ENCODE data around the gene ATXN3L.

DNA sequence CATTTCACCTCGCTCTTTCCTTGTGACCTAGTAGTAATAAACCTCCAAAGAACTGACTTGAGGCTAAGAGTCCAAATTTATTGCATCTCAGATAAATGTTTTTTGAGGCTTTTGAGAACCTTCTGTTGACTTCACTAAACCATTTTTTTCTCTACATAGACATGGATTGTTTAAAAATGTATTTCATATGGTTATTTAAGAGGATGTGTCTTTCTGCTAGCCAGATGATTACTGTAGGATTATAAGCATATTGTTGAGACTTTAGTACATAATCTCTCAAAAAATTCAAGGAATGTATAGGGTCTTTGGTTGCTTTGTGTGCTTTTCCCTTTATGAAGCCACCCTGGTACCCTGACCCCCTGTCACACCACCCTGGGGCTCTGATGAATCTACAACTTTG lies 44.8 kb downstream of the ATXN3L start:
- TF ChIP-seq, protein P1, sequence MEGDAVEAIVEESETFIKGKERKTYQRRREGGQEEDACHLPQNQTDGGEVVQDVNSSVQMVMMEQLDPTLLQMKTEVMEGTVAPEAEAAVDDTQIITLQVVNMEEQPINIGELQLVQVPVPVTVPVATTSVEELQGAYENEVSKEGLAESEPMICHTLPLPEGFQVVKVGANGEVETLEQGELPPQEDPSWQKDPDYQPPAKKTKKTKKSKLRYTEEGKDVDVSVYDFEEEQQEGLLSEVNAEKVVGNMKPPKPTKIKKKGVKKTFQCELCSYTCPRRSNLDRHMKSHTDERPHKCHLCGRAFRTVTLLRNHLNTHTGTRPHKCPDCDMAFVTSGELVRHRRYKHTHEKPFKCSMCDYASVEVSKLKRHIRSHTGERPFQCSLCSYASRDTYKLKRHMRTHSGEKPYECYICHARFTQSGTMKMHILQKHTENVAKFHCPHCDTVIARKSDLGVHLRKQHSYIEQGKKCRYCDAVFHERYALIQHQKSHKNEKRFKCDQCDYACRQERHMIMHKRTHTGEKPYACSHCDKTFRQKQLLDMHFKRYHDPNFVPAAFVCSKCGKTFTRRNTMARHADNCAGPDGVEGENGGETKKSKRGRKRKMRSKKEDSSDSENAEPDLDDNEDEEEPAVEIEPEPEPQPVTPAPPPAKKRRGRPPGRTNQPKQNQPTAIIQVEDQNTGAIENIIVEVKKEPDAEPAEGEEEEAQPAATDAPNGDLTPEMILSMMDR (IDR thresholded peaks at IDR 0.05): no peak
- TF ChIP-seq TAF1 (IDR thresholded peaks at IDR 0.05; ENCODE audit: borderline replicate concordance, low read depth, low read length): no peak
- no peak for TF ChIP-seq SIN3A (IDR thresholded peaks at IDR 0.05; ENCODE audit: borderline replicate concordance, low read depth, low read length)
- TF ChIP-seq, protein P2, sequence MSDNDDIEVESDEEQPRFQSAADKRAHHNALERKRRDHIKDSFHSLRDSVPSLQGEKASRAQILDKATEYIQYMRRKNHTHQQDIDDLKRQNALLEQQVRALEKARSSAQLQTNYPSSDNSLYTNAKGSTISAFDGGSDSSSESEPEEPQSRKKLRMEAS (IDR thresholded peaks at IDR 0.05; ENCODE audit: low read depth): no peak
- no peak for TF ChIP-seq EP300 (IDR thresholded peaks at IDR 0.05; ENCODE audit: borderline replicate concordance in 1 of 2, low read depth in 1 of 2, low read length in 1 of 2)
- TF ChIP-seq TEAD4 (IDR thresholded peaks at IDR 0.05; ENCODE audit: borderline replicate concordance, insufficient read depth): no peak
- no peak for TF ChIP-seq POLR2AphosphoS5 (IDR thresholded peaks at IDR 0.05; ENCODE audit: low read depth, low read length)
- TF ChIP-seq FOXM1 (IDR thresholded peaks at IDR 0.05; ENCODE audit: low read depth): no peak
- TF ChIP-seq, protein P3, sequence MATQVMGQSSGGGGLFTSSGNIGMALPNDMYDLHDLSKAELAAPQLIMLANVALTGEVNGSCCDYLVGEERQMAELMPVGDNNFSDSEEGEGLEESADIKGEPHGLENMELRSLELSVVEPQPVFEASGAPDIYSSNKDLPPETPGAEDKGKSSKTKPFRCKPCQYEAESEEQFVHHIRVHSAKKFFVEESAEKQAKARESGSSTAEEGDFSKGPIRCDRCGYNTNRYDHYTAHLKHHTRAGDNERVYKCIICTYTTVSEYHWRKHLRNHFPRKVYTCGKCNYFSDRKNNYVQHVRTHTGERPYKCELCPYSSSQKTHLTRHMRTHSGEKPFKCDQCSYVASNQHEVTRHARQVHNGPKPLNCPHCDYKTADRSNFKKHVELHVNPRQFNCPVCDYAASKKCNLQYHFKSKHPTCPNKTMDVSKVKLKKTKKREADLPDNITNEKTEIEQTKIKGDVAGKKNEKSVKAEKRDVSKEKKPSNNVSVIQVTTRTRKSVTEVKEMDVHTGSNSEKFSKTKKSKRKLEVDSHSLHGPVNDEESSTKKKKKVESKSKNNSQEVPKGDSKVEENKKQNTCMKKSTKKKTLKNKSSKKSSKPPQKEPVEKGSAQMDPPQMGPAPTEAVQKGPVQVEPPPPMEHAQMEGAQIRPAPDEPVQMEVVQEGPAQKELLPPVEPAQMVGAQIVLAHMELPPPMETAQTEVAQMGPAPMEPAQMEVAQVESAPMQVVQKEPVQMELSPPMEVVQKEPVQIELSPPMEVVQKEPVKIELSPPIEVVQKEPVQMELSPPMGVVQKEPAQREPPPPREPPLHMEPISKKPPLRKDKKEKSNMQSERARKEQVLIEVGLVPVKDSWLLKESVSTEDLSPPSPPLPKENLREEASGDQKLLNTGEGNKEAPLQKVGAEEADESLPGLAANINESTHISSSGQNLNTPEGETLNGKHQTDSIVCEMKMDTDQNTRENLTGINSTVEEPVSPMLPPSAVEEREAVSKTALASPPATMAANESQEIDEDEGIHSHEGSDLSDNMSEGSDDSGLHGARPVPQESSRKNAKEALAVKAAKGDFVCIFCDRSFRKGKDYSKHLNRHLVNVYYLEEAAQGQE (IDR thresholded peaks at IDR 0.05; ENCODE audit: low read depth, low read length): no peak
- no peak for TF ChIP-seq GABPA (IDR thresholded peaks at IDR 0.05; ENCODE audit: low read depth)

Data from SK-N-SH (cell line).